ENCODE results near the gene NAT10. TPM values are rescaled to one million over a fixed set of nuclear protein-coding genes. Genes with fewer than 3 reads are reported as not detected.
"Not testable (repeated sequence)": the region's sequence is repeated elsewhere in the genome, so short reads cannot be mapped to it uniquely, and the experiment has no call there.

NAT10 gene
- total RNA-seq: 46.3 TPM

GRCh38 chr11:34105079-34105956, at the start of gene NAT10:
NAT10 (plus strand) TSS chr11:34105629; CDS start chr11:34108226, 2,597 bp downstream.
- DNase-seq (ENCODE audit: low spot score) (peak; percentile 98), ATAC-seq (peak; percentile 99)
- intact Hi-C loops (cut with DNase I): no loop called here

- ATAC-seq (no peak), DNase-seq (ENCODE audit: low spot score) (no peak)
- intact Hi-C loops (cut with DNase I): no loop called here
These were observed 48.8 kb upstream of the NAT10 start for GRCh38 chr11:34056672-34057071.

- intact Hi-C loops (cut with DNase I): no loop called here
- DNase-seq (ENCODE audit: low spot score) (no peak), ATAC-seq (no peak)
These were observed 42.2 kb upstream of the NAT10 start for GRCh38 chr11:34063061-34063795.

GRCh38 chr11:34064291-34064690, 41.1 kb upstream of the NAT10 start:
- ATAC-seq (no peak), DNase-seq (ENCODE audit: low spot score) (no peak)
- intact Hi-C loops (cut with DNase I): no loop called here

- DNase-seq (ENCODE audit: low spot score) (no peak), ATAC-seq (no peak)
- intact Hi-C loops (cut with DNase I): no loop called here
These were observed 39.8 kb upstream of the NAT10 start for GRCh38 chr11:34065505-34066203.

- intact Hi-C loops (cut with DNase I); ATAC-seq; DNase-seq (ENCODE audit: low spot score): not testable (repeated sequence)
These were observed 38.7 kb upstream of the NAT10 start for GRCh38 chr11:34066766-34067165.

GRCh38 chr11:34067383-34068065, 37.9 kb upstream of the NAT10 start:
- intact Hi-C loops (cut with DNase I): no loop called here
- ATAC-seq (no peak), DNase-seq (ENCODE audit: low spot score) (no peak)

- DNase-seq (ENCODE audit: low spot score) (no peak), ATAC-seq (no peak)
- intact Hi-C loops (cut with DNase I): no loop called here
These were observed 37.3 kb upstream of the NAT10 start for GRCh38 chr11:34068111-34068510.

- DNase-seq (ENCODE audit: low spot score); ATAC-seq; intact Hi-C loops (cut with DNase I): not testable (repeated sequence)
These were observed 34.1 kb upstream of the NAT10 start for GRCh38 chr11:34071306-34071705.

GRCh38 chr11:34072041-34072440, 33.4 kb upstream of the NAT10 start:
- no peak for ATAC-seq
- intact Hi-C loops (cut with DNase I): no loop called here
- no peak for DNase-seq (ENCODE audit: low spot score)

- ATAC-seq (no peak), DNase-seq (ENCODE audit: low spot score) (no peak)
- intact Hi-C loops (cut with DNase I): no loop called here
These were observed 32.6 kb upstream of the NAT10 start for GRCh38 chr11:34072832-34073231.

- DNase-seq (ENCODE audit: low spot score): no peak
- intact Hi-C loops (cut with DNase I): no loop called here
- ATAC-seq: no peak
These were observed 31.0 kb upstream of the NAT10 start for GRCh38 chr11:34074391-34074790.

GRCh38 chr11:34075178-34075820, 30.1 kb upstream of the NAT10 start:
- no peak for DNase-seq (ENCODE audit: low spot score)
- intact Hi-C loops (cut with DNase I): no loop called here
- ATAC-seq: no peak

- no peak for ATAC-seq
- intact Hi-C loops (cut with DNase I): no loop called here
- DNase-seq (ENCODE audit: low spot score): no peak
These were observed 24.8 kb upstream of the NAT10 start for GRCh38 chr11:34080609-34081008.

GRCh38 chr11:34084637-34085036, 20.8 kb upstream of the NAT10 start:
- no peak for ATAC-seq
- DNase-seq (ENCODE audit: low spot score): no peak

GRCh38 chr11:34086554-34087283, 18.7 kb upstream of the NAT10 start:
- ATAC-seq (no peak), DNase-seq (ENCODE audit: low spot score) (no peak)
- intact Hi-C loops (cut with DNase I): no loop called here

More at GRCh38 chr11:34084637-34085036, 20.8 kb upstream of the NAT10 start:
- intact Hi-C loops (cut with DNase I): no loop called here

GRCh38 chr11:34091825-34092224, 13.6 kb upstream of the NAT10 start:
- intact Hi-C loops (cut with DNase I): no loop called here
- ATAC-seq (no peak), DNase-seq (ENCODE audit: low spot score) (no peak)

GRCh38 chr11:34094900-34095299, 10.5 kb upstream of the NAT10 start:
- intact Hi-C loops (cut with DNase I); DNase-seq (ENCODE audit: low spot score); ATAC-seq: not testable (repeated sequence)

All from sciatic nerve (tissue), 2 donors.